Right ventricle myocardium inferior (tissue), 1 donor: ENCODE data around the gene RFX8. TPM values are rescaled to one million over a fixed set of nuclear protein-coding genes. Genes with fewer than 3 reads are reported as not detected.
"Not testable (repeated sequence)": the region's sequence is repeated elsewhere in the genome, so short reads cannot be mapped to it uniquely, and the experiment has no call there.

Experiments used
- ATAC-seq: fragments of 200-7000 bp; cut with Tn5 transposase; one replicate; pipeline ENCODE4 v1.9.1; 2020; ENCODE audit warnings: mild to moderate bottlenecking, moderate library complexity
- DNase-seq: peaks from one replicate; pipeline ENCODE4 v3.0.0; 2021; ENCODE audit errors: missing footprints
- intact Hi-C: fragments of 100-400 bp; cut with DNase I; formaldehyde crosslinking; loops from one replicate; pipeline ENCODE4 v1.11.0; 2022
- total RNA-seq: library from RNA; stranded (reverse); fragmentation: NEBNext Ultra II Directional; extraction: Animal tissue kit (Norgen Biotek cat#: 25700); gene quantifications from one replicate; pipeline ENCODE4 v1.2.1, GENCODE V29; 2021
- donor health status: DM: no; HTN: yes; CAD: no; lungs with severe emphysema.

The RFX8 gene
- total RNA-seq, 1 donor from 2014 or later, result not detected

DNA sequence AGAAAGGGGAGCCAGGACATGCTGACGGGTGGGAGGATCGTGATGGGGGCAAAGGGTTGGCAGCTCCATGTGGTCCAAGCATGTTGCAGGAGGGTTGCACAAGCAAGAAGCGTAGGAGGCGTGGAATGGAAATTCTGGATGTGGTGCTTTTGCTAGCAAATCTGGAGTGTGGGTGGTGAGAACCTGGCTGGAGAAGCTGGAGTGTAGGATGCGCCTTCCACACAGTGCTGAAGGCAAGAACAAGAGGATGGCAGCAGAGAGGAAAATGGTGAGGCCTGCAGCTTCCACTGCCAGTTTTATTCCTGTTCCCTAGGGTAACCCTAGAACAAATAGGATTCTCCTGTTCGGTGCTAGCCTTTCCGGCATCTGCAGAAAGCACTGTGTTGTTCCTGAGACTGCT is 110.0 kb downstream of the RFX8 start:
- DNase-seq (no peak), ATAC-seq (no peak)
- intact Hi-C loops, result no loop called here

DNA sequence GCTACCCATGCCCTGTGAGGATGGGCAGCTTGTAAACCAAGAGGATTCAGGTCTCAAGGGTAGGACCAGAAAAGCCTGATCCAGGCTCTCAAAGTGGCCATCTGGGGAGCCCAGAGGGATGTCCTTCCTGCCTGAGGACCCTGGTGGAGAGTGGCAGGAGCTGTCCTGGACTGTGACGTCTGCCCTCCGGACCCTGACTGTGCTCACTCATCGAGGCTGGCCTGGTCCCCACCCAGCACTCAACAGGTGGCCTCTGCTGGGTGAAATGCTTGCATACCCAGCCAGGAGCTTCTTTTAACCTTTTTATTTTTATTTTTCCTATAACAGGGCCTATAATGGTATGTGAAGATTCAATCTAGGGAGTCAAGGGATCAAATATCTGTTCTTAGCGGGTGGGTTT is 112.1 kb downstream of the RFX8 start:
- ATAC-seq (no peak), DNase-seq (no peak)
- intact Hi-C loops, result no loop called here

DNA sequence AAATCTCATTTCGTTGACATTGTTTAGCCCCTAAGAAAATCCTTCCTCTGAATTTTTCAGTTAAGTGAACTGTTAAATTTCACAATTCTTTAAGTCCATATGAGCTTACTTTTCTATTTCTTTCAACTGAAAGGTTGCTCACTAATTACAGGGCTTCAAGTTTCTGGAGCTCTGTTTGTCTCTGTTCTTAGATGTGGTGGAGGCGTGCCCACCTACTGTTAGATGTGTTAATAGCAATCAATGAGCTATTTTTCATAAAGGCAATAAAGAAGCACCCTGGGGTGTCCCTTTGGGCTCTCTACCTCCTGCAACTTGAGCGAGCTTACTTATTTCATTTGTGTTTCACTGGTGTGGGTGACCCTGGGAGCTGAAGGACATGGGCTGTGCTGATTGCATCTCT is 112.6 kb downstream of the RFX8 start:
- intact Hi-C loops, result no loop called here

DNA sequence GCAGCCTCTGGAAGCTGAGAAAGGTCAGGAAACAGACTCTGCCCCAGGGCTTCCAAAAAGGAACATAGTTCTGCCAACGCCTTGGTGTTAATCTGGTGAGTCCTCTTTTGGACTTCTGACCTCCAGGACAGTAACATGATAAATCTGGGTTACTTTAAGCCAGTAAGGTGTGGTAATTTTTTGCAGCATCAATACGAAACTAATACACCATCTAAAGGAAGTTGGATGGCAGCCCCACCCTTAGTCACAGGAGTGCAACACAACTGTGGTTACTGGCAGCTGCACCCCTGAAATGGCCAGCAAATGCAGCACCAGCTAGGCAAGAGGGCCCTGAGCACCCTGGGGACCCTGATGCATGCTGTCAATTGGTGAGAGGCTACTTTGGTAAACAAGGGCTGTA is 113.4 kb downstream of the RFX8 start:
- intact Hi-C loops, result no loop called here
- DNase-seq (no peak), ATAC-seq (no peak)

More for the DNA sequence above, 112.6 kb downstream of the RFX8 start:
- DNase-seq, result no peak
- ATAC-seq, result no peak

DNA sequence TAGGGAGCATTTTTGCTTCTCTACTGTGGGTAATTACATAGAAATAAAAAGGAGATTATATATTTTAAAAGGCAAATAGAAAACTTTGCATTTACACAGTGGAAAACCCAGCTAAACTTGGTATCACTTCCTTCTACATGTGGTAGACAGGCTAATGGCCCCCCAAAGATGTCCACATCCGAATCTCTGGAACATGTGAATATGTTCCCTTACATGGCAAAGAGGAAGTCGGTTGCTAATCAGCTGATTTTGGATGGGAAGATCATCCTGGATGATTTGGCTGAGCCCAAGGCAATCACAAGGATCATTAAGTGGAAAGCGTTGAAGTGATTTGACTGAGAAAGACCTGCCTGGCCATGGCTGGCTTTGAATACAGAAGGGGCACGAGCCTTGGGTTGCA is 113.8 kb downstream of the RFX8 start:
- ATAC-seq (no peak), DNase-seq (no peak)
- intact Hi-C loops, result no loop called here

DNA sequence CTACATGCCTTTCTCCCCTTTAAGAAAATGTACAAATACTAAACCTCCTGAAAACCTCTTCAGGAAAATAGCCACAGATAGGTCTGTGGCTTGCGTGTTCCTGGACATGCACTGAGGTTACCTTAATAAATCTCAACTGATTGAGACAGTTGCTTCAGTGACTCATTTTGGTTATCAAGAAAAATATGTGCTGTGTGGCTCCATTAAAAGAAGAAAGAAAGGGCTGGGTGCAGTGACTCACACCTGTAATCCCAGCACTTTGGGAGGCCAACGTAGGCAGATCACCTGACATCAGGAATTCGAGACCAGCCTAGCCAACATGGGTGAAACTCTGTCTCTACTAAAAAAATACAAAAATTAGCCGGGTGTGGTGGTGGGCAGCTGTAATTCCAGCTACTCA is 114.7 kb downstream of the RFX8 start:
- ATAC-seq (no peak), DNase-seq (no peak)
- intact Hi-C loops, result no loop called here

DNA sequence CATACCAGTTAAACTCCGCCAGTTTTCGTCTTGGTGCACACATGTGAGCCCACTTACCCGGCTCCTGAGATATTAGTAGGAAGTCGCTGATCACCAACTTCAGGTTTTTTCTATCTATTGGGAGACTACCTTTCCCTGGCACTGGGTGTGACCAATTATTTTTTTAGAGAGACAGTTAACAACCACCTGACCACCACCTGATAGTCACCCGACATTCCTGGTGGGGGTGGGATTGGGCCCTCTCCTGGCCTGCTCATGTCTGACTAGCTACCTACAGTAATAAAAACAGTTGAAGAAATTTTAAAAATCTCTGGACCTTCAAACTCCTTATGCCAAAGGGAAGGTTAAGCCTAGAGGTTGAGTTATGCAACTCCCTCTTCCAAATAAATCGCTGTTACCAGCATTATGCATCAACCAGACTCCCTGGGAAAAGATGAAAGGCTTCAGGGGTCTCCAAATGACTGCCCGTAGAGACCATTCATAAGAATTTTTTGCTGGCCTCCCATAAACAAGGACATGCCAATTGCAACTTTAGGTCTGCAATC is 115.4 kb downstream of the RFX8 start:
- intact Hi-C loops, result loop anchor here (10.0 kb wide), 1 partner anchor 1375 kb away; a partner anchor contains a TSS
- DNase-seq (no peak), ATAC-seq (no peak)

DNA sequence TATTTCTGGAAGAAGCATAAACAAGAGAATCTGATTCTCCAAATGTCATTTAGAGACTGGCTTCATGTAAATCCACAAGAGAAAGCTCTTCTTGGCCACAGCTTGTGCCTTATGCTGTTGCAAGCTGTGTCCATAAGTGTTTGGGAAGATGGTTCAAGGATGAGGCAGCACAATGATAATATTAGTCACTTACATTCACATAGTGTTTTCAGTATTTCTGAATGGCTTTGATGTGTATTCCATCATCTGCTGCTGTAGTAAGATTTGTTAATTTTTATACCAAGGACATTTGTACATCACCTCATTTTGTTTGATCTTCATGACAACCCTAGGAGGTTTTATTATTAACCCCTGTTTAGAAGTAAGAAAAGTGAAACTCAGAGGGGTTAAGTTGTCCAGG is 117.5 kb downstream of the RFX8 start:
- intact Hi-C loops, result loop anchor here (10.0 kb wide), 1 partner anchor 1377 kb away; a partner anchor contains a TSS
- DNase-seq (no peak), ATAC-seq (no peak)

DNA sequence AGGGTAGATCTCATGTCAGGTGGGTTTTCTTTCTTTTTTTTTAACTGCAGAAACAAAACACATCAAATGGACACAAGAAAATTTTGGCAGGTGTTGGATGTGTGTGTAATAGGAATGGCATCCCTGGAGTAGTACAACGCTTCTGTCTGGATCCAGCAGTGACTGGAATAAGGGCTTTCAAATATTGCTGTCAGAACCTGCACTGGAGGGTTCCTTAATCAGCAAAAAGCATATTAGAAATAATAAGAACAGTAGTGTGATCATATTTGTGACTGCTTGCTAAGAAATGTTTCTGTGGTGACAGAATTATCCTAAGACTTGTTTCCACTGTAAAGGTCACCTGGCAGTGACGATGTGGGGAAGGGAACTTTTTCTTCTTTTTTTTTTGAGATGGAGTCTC is 118.4 kb downstream of the RFX8 start:
- DNase-seq, result no peak
- ATAC-seq, result no peak
- intact Hi-C loops, result loop anchor here (10.0 kb wide), 1 partner anchor 1378 kb away; a partner anchor contains a TSS

DNA sequence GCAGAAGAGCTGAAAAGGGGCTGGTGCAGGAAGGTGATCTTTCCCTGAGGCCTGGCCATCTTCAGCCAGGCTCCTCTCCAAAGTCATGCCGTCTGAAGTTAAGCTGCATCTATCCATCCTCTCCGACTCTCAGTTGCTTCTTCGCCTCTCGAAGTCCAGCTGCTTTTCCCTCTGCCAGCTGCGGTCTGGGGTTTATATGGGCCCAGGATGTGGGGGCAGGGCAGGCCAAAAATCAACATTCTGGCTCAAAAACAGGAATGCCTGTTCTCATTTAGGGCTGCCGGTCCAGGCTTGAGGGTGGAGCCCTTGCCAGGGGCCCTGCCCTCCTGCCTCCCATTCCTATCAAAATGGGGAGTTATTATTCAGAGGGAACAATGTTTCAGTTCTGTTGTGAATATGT is 118.9 kb downstream of the RFX8 start:
- ATAC-seq (no peak), DNase-seq (no peak)
- intact Hi-C loops, result loop anchor here (10.0 kb wide), 1 partner anchor 1379 kb away; a partner anchor contains a TSS

DNA sequence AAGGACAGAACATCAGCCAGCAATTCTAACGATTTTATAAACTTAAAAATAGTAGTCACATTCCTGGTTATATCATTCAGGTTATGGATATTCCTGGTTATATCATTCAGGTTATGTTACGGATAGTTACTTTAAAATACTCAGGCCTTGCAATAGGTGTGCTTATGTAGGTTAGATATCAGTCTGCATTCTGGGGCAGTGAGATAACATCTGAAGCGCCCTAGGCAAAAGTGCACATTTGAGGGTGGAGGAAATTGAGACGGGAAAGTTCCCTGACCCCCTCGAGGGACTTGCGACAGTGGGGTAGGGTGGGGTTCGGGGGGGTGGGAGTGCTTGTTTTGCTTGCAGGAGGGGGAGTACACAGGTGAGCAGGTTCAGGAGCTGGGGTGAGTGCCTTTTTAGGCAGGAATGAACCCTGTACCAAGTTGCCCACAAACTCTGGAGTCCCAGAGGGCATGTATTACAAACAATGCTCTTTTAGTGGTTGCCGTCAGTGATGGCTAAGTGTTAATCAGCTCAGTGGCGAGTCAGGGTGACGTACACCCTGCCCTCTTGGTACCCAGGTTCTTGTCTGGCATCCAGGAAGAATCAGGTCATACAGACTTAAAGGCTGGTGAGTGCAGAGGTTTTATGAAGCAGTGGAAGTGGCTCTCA is 119.4 kb downstream of the RFX8 start:
- DNase-seq (no peak), ATAC-seq (no peak)
- intact Hi-C loops, result loop anchor here (10.0 kb wide), 1 partner anchor 1379 kb away; a partner anchor contains a TSS

DNA sequence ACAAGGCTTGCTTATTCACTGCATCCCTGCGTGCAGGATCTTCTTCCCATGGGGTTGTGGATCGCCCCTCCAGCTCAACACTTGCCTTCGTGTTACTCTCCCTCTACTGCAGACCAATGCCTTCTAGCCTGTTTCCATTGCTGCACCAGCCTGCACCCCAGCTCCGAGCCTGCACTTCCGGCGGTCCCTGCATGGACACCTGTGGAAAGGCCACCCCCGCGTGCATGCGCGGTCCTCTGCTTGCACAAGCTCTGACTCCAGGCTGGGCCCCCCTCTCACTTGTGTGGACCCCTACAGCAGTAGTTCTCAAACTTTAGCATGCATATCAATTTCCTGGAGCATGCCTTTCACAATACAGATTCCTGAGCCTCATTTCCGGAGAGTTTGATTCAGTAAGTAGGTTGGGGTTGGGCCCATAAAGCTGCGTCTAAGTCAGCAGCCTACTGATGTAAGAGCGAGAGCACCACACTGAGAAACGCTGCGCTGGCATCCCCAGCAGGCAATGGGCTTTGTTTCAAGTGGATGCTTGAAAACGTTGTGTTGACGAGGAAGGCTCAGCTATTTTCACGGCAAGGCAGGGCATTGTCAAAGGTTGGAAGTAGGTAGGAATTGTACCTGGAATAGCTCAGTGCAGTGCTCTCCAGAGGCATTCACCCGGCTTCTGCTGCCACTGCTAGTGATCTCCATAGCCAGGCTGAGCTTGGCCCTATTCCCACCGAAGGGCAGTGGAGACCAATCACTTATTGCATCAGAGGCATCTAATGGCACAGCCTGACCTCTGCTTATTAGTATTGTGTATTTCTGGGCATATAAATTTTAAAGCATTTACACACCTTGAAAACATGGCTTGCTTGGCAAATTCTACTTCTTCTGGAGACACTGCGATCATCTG is 120.2 kb downstream of the RFX8 start:
- DNase-seq (no peak), ATAC-seq (no peak)
- intact Hi-C loops, result loop anchor here (10.0 kb wide), 1 partner anchor 1380 kb away; a partner anchor contains a TSS

DNA sequence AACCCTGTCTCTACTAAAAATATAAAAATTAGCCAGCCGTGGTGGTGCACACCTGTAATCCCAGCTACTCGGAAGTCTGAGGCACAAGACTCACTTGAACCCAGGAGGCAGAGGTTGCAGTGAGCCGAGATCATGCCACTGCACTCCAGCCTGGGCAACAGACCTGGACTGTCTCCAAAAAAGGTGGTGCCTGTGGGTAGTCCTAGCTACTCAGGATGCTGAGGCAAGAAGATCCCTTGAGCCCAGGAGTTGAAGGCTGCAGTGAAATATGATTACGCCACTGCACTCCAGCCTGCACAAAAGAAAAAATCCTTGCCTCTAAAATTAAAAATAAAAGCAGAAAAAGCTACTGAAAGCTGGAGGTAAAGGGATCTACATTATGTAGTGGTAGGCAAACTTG is 122.3 kb downstream of the RFX8 start:
- intact Hi-C loops, result loop anchor here (10.0 kb wide), 1 partner anchor 1382 kb away; a partner anchor contains a TSS
- not testable (repeated sequence) for ATAC-seq, DNase-seq

DNA sequence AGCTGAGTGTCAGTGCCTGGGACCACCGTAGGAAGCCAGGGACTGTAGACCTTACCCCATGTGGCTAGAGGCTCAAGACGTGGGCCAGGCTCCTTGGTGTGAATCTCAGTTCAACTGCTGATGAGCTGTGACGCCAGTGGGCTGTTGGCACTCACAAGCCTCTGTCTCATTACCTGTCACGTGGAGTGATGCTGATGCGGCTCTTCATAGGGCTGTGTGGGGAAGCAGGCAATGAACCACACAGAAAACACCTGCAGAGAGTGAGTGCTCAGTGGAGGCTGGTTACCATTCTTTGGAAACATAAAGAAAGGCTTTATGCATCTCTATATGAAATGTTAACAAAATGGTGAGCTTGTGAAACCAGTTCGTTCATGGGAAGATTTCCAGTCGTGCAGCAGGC is 123.7 kb downstream of the RFX8 start:
- no peak for ATAC-seq
- intact Hi-C loops, result loop anchor here (10.0 kb wide), 1 partner anchor 1384 kb away; a partner anchor contains a TSS

DNA sequence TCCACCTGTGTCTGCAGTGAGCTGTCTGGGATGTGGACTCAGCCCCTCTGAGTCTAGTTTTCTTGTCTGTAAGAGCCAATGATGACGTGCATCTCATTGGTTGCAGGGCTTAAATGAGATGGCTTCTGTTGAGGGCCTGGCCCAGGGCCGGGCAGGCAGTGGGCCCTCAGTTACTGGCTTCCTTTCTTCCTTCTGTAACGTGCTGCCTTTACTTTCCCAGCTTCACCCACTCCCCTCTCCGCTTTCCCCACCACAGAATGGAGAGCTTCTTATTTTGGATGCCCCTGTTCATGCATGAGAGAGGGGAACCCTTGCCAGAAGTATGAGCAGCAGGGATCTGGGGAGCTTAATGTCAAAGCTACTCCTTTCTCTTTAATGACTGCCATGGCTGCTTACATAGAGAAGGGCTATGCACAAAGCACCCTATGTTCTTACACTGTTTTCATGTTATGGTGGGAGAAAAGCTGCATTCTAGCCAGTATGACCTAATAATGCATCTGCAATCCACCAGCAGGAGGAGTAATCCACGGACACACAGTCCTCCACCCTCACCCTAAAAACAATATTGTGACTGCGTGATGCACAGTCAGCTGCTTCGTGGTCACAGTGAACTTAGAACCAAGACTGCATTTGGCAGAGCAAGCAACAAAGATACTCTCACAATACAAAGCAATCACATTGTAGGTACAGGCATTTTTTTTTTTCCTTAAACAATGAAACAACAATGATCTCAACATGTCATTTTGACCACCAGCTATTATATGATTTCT is 124.8 kb downstream of the RFX8 start:
- ATAC-seq (no peak), DNase-seq (no peak)
- intact Hi-C loops, result loop anchor here (10.0 kb wide), 1 partner anchor 1385 kb away; a partner anchor contains a TSS

More for the DNA sequence above, 123.7 kb downstream of the RFX8 start:
- no peak for DNase-seq

DNA sequence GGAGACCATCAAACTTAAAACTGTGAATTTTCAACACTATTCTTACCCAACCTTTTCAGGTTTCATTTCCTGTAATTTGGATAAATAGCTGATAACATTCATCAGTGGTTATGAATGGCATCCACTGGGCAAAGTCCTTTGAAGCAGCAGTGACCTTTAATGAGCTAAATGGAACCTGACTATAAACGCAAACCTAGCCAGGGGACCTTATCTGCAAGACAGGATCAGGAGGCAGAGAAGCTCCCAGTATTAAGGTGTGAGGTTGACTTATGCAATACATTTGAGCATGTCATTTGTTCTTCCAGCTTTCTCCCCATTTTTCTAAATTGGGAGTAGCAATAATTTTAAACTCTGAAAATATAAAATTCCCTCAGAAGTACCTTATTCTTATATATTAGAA is 126.0 kb downstream of the RFX8 start:
- DNase-seq (no peak), ATAC-seq (no peak)
- intact Hi-C loops, result no loop called here
